Stimulated activated CD4-positive, alpha-beta T cell treated with anti-CD3 and anti-CD28 coated beads, Interleukin-1b, Interleukin-23, amount 100 ng/mL, for 24 hours (primary cell): Measurements from ENCODE around the gene CTDSP2.
A peak's percentile ranks its signal among the peaks of the same experiment; 100 is the strongest.
"Not testable (repeated sequence)": the region's sequence is repeated elsewhere in the genome, so short reads cannot be mapped to it uniquely, and the experiment has no call there.

Experiments used
- DNase-seq, 4 experiments: peaks; one replicate each; pipeline ENCODE4 v3.0.0-alpha.2; 2020; ENCODE audit warnings: low read depth in 4 of 4, low spot score in 1 of 4

Gene CTDSP2

DNA sequence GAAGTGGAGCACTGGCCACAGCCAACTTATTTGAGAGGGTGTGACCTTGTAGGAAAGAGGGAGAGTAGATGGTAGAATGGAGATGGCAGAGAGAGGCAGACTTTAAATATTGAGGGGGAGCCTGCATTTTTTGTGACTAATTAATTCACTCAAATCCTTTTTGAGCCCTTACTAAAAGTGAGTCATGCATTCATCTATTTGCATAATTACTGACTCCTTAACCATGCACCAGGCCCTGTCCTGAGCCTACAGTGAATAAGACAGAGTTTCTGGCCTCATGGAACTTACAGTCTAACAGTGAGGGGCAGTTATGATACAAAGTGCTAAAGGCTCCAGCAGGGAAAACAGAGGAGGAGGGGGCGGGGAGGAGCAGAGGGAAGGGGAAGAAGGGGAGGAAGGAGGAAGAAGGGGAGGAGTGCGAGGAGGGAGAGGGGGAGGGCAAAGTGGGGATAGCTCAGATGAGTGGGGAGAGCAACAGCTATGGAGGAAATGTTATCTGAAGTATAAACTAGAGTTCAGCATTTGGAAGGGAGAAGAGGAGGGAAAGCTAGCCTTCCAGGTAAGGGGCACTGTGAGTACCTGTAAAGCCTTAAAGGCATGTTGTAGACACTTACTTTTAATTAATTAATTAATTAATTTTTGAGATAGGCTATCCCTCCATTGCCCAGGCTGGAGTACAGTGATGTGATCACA, 7.5 kb upstream of the CTDSP2 start:
- DNase-seq = no peak

DNA sequence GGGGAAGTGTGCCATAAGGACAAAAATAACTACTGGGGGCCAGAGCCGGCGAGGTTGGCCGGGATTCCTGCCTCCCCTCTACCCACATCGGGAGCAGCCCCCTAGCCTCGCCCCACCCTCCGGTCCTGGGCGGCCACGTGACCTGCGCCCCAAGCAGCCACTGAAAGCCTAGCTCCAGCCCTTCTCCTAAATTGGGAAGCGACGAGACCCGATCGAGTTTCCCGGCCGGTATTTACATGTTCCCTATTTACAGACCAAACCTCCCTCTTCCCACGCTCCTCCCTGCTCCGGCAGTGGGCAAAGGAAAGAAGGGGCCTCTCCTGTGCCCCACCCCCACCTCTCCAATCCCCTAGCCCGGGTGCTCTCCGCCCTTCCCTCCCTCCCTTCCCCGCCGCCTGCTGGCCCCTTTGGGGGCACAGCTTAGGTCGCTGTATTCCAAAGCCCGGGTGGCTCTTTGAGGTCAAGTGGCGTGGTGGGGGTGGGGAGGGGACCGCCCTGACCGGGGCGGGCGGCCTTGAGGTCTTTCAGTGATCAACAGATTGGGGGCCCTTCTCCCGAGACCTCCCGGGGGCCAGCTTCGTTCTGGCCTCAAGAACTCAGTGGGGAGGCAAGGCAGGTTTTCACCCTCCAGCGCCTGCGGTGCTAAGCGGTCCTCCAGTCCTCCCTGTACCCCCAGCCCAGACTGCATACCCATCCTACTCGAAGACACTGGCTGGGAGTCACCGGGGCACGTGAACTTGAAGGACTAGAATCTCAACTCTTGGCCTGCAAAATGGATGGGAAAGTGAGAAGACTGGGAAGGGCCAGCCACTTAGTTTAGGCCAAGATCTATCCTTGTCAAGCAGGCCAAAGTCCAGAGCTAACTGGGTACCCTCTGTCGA, 6.3 kb upstream of the CTDSP2 start:
- DNase-seq = no peak

DNA sequence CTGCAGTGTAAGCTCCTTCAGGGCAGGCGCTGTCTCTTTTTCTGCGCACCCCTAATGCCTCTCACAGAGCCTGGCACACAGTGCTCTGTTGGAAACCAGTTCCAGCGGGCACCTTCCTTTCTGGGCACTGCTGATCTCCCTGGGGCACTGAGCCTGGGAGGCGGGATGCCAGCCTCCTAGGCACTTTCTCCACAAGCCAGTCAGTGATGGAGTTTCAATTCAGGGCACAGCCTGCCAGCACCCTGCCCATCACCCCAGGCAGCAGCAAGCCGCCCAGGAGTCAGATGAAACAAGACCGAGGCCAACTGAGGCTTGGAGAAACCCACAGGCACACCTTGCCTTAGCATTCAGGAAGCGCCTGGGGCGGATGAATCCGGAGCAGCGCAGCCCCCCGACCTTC, 5.7 kb upstream of the CTDSP2 start:
- no peak for DNase-seq

DNA sequence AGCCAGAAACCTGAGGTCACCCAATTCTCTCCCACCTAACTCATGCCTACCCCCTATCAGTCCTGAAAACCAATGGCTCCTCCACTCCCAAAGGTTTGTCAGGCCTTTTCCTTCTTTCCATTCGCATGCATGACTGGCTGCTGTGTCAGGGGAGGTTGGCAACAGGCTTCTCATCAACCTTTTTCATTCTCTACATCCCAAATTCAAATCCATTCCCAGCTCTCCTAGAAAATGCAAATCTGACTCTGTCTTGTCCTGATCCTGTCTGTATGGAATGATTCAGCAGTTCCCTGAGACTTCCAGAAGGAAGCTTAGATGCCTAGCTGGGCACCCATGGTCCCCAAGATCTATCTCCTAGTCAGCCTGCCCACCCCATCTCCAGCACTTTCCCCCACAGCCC, 5.0 kb upstream of the CTDSP2 start:
- DNase-seq = no peak

DNA sequence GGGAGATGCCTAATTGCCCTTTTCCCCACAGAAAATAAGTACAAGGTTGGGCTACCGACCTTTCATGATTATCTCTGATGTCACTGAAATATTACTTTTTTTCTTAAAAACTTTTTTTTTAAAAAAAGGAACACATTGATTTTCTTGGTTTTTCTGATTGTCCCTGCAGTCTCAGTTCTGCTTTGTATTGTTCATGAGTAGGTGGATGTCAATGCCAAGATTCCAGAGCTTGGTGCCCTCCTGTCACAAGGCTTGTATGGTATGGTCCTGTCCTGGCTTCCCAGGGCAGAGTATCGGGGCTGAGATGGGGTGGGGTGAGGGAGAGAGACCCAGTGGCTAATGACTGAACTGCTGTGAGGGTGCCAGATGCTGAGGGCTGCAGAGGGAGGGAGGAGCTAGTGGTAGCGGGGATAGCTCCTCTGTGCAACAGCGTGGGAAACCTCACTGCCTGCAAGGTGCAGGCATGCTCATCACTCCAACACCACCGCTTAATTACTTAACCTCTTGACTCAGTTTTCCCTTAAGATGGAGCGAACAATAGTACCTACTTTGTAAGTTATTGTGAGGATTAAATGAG, 4.4 kb upstream of the CTDSP2 start:
- DNase-seq = no peak

DNA sequence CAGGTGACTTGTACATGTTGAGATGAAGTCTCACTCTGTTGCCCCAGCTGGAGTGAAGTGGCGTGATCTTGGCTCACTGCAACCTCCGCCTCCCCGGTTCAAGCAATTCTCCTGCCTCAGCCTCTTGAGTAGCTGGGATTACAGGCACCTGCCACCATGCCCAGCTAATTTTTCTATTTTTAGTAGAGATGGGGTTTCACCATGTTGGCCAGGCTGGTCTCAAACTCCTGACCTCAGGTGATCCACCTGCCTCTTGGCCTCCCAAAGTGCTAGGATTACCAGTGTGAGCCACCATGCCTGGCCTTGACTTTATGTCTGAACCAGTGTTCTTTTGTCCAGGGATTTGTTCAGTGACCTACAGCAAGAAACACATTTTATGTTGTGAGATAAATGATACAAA, 2.9 kb upstream of the CTDSP2 start:
- DNase-seq = not testable (repeated sequence)

DNA sequence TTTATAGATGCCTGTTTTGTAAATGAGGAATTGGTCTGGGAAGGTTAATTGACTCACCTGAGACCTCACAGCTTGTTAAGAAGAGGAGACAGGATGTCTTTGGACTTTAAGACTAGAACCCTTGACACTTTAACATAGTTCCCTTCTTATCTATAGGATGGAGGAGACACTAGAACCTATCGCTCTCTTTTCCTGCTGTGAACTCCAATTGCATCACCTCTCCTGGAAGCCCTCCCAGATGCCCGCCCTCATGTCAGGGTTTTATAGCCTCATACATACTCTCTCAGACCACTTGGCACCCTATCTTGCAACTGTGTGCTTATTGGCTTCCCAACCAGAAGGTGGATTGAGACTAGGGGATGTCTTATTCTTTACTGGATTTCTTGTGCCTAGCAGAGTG, 2.5 kb upstream of the CTDSP2 start:
- DNase-seq = no peak

DNA sequence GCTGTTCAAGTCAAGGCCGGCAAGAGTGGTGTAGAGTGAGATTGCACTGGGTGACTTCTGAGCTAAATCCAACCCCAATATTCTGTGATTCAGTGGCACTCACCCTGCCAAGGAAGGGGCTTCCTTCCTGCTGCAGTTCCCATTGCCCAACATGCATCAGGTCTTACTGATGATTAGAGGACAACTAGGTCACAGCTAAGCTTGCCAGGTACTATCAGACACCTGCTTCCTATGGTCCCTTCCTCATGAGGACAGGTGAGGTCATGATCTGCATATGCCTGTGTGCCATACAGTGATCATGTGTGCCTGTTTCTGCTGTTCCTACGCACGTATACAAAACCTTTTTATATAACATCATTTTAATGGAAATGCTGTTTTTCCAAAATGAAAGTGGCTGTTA, 1.7 kb upstream of the CTDSP2 start:
- no peak for DNase-seq

DNA sequence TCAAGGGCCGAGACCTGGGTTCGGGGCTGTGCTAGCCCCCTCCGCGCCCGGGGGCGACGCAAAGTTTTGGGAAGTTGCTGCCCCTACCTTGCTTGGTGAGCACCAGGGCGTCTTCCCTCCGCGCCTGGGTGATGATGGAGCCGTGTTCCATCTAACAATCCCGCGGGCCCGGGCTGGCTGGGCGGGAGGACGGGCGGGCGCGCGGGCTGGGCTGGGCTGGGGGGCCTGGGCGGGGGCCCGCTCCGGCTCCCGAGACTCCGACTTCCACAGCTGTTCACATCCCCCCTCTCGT, 298 bp downstream of the CTDSP2 start:
- no peak for DNase-seq

DNA sequence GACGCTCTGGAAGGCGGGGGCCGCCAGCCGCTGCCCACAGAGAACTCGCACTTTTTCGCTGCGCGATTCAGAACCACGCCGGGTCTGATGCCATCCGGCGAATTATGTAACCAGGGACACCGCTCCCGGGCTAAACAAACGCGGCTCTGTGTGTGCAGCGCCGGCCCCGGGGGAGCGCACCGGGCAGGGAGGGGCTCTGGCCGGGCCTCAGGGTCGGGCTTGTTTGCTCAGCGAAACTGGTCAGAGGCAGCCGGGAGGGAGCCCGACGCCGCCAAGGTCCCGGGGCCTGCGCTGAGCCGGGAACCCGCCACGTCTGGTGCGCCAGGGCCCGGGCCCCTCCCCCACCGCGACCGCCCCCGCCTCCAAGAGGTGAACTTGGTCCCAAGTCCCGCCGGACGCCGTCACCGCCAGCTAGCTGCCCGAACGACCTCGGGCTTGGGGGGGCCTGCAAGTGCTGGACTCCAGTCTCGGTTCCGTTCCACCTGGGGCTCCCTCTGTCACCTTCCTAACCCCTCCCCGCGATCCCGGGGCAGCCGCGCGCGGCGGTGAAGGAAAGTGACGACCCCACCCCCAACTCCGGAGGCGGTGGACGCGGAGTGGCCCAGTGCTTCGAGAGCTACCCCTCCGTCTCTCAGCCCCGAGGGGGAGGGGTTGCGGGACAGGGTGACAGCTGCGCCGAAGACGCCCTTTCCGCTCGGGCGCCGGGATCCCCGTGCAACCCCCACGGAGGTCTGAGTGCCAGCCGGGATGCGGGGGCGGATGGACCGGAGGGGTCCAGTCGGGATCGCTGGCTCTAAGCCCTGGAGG, 848 bp downstream of the CTDSP2 start:
- DNase-seq = peak in 2 of 4 experiments; percentile 35 to 54

DNA sequence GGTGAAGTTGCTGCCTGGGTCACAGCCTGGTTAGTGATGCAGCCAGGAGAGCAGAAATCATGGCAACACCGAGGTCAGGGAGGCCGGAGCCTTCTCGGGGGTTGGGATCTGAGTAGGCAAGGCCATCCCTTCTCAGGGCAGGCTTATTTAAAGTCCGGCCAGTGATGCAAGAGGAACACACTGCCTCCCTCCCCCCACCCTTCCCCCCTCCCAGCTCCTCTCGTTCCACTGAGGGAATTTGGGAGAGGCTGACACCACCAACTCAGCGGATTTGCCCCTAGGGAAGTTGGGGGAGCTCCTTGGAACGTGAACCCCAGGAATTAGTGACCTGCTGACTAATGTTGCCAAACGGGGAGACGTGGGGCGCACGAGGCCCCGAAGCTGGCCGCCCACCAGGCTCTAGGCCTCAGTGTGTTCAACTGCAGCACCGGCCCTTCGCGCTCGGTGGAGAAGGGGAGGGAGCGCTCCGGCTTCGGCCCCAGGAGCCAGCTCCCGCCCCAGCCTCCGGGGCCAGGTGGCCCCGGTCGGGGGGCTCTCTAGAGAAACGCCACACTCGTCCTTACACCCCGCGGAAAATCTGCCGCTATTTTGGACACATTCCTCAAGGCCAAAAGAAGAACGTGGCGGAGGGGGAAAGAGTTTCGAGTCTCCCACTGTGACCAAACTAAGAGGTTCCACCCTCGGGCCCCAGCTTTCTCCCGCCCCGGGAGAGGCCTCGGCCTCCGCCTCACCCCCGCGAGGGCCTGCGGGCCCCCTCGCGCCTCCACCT, 1.6 kb downstream of the CTDSP2 start:
- peak in 1 of 4 experiments; percentile 32 for DNase-seq

DNA sequence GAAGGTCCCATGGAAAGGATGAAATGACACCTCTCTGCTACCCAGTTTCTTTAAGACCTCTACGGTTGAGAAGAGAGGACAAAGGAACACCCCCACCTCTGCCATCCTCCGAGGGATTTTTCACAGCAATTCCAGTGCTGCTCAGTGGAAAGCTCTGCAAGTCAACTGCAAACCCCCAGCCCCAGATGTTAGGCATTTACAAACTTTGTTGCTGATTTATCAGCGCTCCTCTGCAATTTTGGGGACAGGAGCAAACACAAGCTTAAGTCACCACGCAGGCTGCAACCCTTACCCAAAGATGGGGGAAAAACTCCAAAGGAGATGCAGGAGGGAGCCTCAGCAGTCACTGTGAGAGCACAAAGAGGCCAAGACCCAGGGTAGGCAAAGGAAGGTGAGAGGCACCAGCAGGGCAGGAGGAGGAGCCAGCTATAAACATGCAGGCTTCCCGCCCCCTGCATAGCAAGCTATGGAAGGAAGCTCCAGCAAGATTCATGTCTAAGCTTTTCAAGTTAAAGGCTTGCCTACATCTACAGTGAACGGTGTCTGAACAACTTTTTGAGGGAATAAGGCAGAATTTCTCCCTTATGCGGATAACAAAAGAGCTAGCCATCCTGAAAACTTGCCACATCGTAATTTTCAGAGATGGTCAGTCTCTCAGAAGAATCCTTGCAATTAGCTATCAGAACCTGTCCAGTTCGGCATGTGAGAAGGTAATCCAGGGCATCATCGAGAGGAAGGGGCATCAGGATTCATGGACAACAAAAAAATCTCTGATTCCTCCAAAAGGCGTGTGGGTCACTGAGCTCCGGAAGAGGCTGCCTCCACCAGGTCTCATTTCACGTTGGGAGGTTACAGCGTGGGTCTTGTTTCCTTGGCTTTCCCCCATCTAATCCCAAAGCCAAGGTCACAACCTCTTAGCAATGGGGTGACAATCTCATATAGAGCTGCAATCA, 3.9 kb downstream of the CTDSP2 start:
- peak in 1 of 4 experiments; percentile 44 for DNase-seq

DNA sequence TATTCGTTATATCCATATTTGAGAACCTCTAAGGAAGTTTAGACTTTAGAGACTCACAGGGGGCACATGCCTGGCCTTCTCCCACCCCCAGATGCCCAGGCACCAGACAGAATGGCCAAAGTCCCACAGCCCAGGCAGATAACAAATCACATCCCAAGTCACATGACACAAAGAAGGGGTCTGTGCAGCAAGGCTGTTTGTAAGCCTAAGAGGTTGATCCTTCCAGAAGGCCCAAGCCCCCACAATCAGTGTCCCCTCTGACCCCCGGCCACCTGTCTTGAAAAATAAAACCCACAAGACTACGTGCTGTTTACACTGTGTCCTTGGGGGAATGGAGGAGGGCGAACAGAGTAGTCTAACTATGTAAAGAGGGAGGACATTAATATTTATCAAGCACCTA, 5.1 kb downstream of the CTDSP2 start:
- DNase-seq = no peak

DNA sequence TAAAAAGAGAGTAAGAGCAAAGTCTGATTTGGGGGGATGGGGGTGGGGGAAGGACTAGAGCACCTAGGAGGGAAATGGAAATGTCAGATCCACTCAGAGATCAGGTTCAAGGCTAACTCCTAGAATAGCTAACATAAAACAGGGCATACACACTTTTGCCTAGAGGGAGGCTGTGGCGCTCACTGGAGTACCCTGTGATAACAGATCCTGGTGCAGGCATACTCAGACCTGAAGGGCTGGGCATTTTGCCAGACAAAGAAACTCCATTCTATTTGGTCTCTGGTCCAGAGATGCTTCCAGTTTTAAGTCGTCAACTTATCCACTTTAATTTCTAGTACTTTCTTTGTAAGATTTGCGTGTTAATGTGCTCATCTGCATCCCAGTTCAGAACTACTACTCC, 5.8 kb downstream of the CTDSP2 start:
- DNase-seq = no peak

DNA sequence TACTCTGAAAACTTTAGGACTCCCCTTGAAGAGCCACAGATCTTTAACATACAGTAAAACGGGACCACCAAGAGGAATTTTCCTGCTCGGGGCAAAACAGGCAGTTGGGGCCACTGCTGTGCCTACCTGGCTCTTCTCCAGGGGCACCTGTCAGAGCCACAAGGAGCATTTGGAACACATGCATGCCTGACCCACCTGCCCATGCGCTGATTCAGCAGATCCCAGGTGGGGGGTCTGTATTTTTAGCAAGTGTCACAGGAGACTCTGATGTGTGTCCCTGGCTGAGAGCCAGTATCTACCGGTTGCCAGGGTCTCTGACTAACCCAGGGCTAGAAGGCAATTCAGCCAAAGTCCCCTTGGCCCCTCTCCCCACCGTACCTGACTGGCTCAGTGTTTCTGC, 6.5 kb downstream of the CTDSP2 start:
- no peak for DNase-seq

DNA sequence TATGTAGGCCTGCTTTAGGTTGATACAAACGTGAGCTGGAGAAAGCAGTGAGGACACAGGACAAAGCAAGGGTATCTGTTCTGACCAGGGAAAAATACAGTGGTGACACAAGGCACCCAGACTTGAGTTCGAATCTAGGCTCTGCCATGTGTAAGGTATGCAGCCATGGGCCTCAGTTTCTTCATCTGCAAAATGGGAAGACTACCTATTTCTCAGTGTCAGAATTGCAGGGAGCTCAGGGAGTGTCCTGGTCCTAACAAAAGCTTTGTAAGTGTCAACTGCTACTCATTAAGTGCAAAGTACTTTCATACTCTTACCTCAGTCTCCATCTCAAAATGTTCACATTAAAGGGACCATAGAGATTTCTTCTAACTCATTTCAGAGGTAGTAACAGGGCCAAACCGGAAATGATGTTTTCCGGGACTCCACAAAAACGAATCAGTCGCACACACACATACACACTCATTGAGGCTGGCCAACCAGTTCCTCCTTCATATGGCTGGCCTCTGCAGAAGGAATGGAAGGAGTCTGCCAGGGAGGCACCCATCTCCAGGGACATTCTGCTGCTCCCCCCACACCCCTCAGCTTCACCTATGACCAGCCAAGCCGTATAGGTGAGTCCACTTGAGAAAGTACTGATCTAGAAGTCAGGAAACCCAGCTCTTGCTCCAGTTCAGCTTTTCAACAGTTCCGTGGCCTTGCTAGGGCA, 7.8 kb downstream of the CTDSP2 start:
- no peak for DNase-seq

DNA sequence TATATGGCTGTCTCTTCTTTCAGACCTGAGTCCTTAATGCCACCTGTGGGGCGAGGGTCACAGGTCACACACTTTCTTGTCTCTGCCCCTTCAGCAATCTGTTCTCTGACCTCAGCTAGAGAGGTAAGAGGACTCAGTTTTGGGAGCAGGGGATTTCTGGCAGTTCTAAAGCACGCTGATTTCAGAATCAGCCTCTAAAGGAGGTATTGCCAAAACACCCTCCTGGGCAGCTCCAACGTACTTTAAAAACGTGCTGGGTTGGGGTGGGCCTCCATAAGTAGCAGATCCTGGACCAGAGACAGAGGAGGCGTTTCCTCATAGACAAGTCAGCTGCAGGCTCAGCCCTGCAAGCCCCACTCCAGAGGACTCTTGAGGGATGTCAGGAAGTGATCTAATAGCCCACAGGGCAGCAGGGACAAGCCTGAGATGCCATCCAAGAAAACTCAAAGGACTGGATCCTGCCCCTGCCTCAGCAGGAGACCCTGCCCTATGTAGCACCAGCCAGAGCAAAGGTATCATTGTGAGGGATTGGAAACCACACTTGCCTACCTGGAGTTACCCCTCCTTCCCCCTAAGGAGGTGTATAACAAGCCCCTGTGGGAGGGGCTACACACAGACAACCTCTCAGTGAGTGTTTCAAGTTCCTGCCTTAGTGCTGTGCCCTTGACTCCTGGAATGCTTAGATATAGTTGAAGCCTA, 8.5 kb downstream of the CTDSP2 start:
- no peak for DNase-seq
